Epithelial cell of proximal tubule (primary cell): Measurements from ENCODE around the gene CARD19. TPM values are rescaled to one million over a fixed set of nuclear protein-coding genes. Genes with fewer than 3 reads are reported as not detected.
A peak's percentile ranks its signal among the peaks of the same experiment; 100 is the strongest.

Source experiments
- DNase-seq: peaks from one replicate; pipeline ENCODE4 v3.0.0-alpha.2; 2011; ENCODE audit warnings: low read depth
- H3K4me3 ChIP-seq: 2 replicates; pipeline ENCODE4 v1.5.1; 2011; ENCODE audit warnings: low read depth, mild to moderate bottlenecking, low read length
- total RNA-seq: library from RNA; depleted of rRNA; stranded (reverse); fragments of >200 nt; gene quantifications from 2 replicates; pipeline ENCODE4 v1.2.3, GENCODE V29; 2015
- TF ChIP-seq, protein P1 (sequence below): conservative IDR thresholded peaks from 2 replicates; pipeline ENCODE4 v1.5.1; 2012; ENCODE audit warnings: low read depth, mild to moderate bottlenecking, low read length

The CARD19 gene
- total RNA-seq, 1 donor from 2014 or later, result 64.6 TPM

DNA sequence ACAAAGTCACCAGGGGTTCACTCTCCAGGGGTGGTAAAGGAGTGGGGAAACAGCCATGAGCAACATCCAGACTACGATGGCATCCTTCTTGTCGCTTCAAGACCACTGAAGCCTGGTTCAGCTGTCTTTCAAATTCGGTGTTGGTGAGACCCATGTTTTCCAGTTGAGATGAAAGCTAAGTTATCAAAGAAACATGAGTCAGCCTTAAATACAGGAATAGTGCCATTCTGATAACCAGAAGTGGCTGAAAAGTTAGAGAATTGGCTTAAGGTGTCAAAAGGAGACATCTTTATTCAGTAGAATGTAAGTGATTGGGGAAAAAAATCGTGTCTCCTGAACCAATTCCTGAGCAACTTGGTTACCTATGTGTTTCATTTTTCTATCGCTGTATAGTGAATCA lies 7.0 kb upstream of the CARD19 start:
- no peak for DNase-seq
- H3K4me3 ChIP-seq, result no peak overlapping the region
- TF ChIP-seq, protein P1, sequence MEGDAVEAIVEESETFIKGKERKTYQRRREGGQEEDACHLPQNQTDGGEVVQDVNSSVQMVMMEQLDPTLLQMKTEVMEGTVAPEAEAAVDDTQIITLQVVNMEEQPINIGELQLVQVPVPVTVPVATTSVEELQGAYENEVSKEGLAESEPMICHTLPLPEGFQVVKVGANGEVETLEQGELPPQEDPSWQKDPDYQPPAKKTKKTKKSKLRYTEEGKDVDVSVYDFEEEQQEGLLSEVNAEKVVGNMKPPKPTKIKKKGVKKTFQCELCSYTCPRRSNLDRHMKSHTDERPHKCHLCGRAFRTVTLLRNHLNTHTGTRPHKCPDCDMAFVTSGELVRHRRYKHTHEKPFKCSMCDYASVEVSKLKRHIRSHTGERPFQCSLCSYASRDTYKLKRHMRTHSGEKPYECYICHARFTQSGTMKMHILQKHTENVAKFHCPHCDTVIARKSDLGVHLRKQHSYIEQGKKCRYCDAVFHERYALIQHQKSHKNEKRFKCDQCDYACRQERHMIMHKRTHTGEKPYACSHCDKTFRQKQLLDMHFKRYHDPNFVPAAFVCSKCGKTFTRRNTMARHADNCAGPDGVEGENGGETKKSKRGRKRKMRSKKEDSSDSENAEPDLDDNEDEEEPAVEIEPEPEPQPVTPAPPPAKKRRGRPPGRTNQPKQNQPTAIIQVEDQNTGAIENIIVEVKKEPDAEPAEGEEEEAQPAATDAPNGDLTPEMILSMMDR, result no peak

DNA sequence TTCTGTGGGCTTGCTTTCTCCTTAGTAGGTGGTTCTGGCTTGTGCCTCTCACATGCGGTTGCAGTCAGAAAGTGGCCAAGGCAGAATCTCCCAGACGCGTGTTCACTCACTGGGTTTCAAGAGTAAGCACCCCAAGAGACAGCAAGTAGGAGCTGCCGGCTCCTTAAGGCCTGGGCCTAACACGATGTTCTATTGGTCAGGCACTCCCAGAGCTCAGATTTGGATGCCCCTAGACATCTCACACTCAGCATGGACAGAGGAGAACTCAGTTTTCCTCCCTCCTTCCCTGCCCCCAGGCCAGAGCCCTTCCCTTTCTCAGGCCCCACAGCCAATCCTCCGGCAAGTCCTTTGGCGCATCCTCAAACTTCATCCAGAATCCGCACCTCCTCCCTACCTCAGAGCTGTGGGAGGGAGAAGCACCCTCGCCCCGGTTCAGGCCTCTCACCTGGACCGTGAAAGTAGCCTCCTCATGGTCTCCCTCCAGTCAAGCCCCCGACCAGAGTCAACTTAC lies 6.5 kb upstream of the CARD19 start:
- TF ChIP-seq, protein P1, result no peak
- H3K4me3 ChIP-seq, result no peak overlapping the region
- no peak for DNase-seq

DNA sequence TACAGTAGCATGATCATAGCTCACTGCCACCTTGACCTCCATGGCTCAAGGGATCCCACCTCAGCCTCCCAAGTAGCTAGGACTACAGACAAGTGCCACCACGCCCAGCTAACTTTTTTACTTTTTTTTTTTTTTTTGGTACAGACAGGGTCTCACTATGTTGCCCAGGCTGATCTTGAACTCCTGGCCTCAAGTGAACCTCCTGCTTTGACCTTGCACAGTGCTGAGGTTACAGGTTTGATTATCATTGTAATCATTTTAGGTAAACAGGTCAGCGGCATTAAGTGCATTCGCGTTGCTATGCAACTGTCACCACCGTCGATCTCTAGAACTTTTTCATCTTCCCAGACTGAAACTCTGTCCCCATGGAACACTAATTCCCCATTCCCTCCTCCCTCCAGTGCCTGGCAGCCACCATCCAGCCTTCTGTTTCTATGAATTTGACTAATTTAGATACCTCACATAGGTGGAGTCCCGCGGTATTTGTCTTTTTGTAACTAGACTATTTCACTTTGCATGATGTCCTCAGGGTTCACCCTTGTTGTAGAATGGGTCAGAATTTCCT lies 5.8 kb upstream of the CARD19 start:
- TF ChIP-seq, protein P1, result no peak
- no peak for DNase-seq
- no peak overlapping the region for H3K4me3 ChIP-seq

DNA sequence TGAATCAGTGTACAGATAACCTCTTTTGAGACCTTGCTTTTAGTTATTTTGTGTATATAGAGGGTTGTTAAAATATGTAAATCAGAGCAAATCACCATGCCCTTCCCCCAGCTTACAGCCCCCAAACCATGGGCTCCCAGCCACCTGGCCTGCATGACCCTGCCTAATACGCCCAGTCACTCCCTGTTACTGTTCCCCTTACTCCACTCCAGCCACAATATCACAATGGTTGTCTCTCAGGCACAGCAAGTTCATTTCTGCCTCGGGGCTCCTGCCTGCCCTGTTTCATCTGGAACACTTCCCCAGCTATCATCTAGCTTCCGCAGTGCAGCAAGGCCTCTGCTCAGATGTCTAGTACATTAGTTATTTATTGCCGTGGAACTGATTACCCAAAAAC lies 5.0 kb upstream of the CARD19 start:
- TF ChIP-seq, protein P1, result no peak
- no peak overlapping the region for H3K4me3 ChIP-seq
- no peak for DNase-seq

DNA sequence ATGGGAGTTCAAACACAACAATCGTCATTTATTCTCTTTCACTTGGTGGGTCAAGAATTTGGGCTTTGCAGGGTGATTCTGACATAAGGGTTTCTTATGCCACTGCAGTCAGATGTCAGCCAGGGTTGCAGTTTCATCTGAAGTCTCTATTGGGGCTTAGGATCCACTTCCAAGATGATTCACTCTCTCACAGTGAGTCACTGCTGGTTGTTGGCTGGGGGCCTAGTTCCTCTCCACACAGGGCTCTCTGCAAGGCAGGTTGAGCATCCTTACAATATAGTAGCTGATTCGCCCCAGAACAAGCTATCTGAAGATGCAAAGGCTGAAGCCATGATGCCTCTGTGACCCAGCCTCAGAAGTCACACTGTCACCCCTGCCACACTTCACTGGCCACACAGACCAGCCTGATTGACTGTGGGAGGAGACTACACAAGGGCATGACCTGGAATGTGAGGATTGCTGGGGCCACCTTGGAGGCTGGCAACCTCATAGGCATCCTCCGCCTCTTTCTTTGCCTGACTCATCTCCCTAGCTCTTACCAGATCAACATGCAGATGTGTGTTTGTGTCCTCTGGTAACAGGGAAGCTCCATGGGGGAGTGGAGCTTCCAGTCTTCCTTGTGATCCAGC lies 4.5 kb upstream of the CARD19 start:
- no peak overlapping the region for H3K4me3 ChIP-seq
- TF ChIP-seq, protein P1, result no peak
- DNase-seq, result peak; percentile 42

DNA sequence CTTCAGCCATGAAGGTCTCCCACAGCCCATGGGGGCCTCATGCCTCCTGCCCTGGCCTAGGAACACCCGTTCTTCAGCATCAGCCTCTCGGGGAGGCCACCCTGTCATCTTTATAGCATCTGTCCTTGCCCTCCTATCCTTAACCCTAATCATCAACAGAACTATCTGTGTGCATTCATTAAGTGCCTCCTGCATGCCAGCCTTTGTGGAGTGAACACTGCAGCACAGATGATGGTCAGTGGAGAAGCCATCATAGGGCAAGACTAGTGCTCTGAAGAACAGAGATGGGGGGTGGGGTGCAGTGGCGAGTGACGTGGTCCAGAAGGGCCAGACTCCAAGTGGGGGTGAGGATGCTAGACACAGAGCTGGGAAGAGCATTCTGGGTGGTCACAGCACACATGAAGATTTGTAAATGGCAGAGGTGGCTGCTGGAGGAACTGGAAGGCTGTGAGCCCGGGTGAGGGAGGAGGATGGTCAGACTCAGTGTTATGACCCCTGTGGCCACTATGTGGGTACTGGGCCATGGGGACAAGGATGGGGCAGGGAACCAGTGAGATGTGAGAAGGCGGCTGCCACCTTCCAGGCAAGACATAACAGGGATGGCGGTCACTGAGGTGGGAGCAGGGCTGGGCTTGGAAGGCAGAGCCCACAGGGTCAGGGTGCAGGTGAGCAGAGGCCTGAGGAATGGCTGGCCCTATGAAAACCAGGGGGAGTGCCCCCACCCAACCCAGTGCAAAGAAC lies 3.6 kb upstream of the CARD19 start:
- no peak overlapping the region for H3K4me3 ChIP-seq
- TF ChIP-seq, protein P1, result no peak
- DNase-seq, result no peak
